Gastrocnemius medialis (tissue), 4 donors: ENCODE results near the gene FMN2.

Experiments
- CTCF ChIP-seq, 5 experiments: fragments of 450-650 bp in 3 of 5; fragments of 200-600 bp in 2 of 5; sonication (generic) in 2 of 5; IDR thresholded peaks in 4 of 5; conservative IDR thresholded peaks in 1 of 5; 1 replicate in 4 of 5; 2 replicates in 1 of 5; pipeline ENCODE4 v1.5.1; 2016 to 2019; ENCODE audit warnings: antibody characterized with exemption in 5 of 5, mild to moderate bottlenecking in 3 of 5, moderate library complexity in 3 of 5
- POLR2A ChIP-seq, 2 donors: fragments of 450-650 bp; IDR thresholded peaks; one replicate each; pipeline ENCODE4 v1.6.1; 2017; ENCODE audit warnings: antibody characterized with exemption in 2 of 2, mild to moderate bottlenecking in 2 of 2, moderate library complexity in 2 of 2

- TF ChIP-seq POLR2A (IDR thresholded peaks at IDR 0.05) = no peak
- TF ChIP-seq CTCF (IDR thresholded peaks at IDR 0.05 in 4 of 5, conservative IDR thresholded peaks at IDR 0.05 in 1 of 5) = no peak
Measured at GRCh38 chr1:240457203-240457602, 365.5 kb downstream of the FMN2 start.
